ENCODE measurements around the gene RAP1GAP.

Gene RAP1GAP

DNA sequence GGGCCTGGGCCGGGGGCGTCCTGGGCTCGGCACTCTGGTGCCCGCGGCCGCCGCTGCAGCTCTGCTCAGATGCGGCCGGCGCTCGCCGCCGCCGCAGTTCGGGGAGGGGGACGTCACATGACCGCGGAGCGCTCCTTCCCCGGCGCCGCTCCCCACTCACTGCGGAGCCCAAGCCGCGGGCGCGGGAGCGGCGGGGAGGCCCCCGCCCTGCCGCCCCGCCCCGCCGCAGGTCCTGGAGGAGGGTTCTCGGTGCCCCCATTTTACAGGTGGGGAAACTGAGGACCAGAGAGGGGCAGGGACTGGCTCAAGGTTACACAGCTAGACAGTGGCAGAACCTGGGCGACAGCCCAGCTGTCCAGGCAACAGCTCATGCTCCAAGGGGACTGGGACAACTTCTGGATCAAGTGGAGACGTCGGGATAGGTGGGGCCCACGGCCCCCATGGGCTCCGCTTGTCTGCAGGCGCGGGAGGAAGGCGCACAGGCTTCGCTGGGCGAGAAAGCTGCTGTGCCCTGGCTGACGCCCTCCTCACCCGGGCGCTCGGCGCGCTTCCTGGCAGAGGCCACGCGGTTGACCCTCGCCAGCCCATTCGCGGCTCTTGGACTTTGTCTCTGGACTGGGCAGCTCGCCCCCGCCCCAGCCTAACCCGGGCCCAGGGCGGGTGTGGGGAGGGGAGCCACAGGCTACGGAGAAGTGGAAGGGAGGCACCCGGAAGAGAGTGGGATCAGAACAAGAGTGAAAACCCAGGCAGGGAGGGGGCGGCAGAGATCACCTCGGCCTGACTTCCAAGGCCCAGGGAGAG lies at the start of gene RAP1GAP:
TSS of gene RAP1GAP (minus strand) at position 100 of the 801 bp plus-strand sequence. CDS start 49,325 bp downstream, outside the sequence.
- no peak within 1 kb of the TSS for H3K4me3 ChIP-seq (ENCODE audit: low read depth, low read length)
- TF ChIP-seq, protein P1, sequence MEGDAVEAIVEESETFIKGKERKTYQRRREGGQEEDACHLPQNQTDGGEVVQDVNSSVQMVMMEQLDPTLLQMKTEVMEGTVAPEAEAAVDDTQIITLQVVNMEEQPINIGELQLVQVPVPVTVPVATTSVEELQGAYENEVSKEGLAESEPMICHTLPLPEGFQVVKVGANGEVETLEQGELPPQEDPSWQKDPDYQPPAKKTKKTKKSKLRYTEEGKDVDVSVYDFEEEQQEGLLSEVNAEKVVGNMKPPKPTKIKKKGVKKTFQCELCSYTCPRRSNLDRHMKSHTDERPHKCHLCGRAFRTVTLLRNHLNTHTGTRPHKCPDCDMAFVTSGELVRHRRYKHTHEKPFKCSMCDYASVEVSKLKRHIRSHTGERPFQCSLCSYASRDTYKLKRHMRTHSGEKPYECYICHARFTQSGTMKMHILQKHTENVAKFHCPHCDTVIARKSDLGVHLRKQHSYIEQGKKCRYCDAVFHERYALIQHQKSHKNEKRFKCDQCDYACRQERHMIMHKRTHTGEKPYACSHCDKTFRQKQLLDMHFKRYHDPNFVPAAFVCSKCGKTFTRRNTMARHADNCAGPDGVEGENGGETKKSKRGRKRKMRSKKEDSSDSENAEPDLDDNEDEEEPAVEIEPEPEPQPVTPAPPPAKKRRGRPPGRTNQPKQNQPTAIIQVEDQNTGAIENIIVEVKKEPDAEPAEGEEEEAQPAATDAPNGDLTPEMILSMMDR (IDR thresholded peaks at IDR 0.05; ENCODE audit: low read depth, low read length) = no peak

DNA sequence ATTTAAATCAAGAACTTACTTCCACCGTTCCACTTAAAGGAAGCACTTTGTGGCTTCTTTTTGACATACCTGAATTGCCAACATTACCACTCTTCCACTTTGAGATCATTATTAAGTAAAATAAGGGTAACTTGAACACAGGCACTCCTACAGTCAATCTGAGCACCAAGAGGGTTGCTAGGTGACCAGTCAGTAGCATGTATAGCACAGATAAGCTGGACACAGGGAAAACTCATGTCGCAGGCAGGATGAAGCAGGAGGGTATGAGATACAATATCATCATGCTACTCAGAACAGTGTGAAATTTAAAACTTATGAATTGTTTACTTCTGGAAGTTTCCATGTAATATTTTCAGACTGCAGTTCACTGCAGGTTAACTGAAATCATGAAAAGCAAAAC lies 47.0 kb upstream of the RAP1GAP start:
- TF ChIP-seq, protein P1 (IDR thresholded peaks at IDR 0.05; ENCODE audit: low read depth, low read length) = no peak
- H3K4me3 ChIP-seq (ENCODE audit: low read depth, low read length) = no peak overlapping the region

DNA sequence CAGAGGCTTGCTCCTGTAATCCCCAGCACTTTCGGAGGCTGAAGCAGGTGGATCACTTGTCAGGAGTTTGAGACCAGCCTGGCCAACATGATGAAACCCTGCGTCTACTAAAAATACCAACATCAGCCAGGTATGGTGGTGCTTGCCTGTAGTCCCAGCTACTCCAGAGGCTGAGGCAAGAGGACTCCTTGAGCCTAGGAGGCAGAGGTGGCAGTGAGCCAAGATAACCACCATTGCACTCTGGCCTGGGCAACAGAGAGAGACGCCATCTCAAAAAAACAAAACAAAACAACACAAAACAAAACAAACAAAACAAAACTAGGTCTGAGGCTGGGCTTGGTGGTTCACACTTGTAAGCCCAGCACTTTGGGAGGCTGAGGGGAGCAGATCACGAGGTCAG lies 38.7 kb upstream of the RAP1GAP start:
- TF ChIP-seq, protein P1 (IDR thresholded peaks at IDR 0.05; ENCODE audit: low read depth, low read length) = no peak
- no peak overlapping the region for H3K4me3 ChIP-seq (ENCODE audit: low read depth, low read length)

DNA sequence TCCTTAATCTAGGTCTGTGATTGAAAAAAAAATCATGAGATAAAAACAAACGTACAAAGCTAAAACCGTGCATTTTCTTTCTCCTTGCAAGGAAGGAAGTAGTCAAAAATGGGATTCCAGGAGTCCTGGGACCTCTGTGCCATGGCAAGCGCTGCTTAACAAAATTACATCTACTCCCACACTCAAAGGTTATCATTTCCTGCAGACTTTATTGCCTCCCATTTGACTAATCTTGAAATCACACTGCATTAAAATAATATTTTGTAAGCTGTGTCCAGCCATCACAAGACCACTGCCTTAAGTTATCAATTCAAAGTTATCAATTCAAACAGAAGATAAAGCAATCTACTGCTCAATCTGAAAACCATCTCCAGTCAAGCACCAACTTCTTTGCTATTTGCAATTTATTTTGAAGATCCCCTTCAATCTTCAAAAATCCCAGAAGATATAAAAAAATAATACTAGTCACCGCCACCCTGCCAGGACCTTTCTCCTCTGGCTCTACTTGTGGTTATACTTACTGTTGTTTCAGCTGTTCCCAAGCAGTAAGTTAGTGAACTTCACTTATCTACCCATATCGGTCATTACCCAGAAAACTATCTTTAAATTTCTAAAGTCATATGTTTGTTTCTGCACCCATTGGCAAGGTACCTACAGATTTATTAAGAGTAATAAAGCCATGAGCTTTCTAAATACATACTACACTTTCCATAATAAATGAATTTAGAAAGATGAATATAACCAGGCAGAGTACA lies 38.1 kb upstream of the RAP1GAP start:
- TF ChIP-seq, protein P1 (IDR thresholded peaks at IDR 0.05; ENCODE audit: low read depth, low read length) = no peak
- H3K4me3 ChIP-seq (ENCODE audit: low read depth, low read length) = no peak overlapping the region

DNA sequence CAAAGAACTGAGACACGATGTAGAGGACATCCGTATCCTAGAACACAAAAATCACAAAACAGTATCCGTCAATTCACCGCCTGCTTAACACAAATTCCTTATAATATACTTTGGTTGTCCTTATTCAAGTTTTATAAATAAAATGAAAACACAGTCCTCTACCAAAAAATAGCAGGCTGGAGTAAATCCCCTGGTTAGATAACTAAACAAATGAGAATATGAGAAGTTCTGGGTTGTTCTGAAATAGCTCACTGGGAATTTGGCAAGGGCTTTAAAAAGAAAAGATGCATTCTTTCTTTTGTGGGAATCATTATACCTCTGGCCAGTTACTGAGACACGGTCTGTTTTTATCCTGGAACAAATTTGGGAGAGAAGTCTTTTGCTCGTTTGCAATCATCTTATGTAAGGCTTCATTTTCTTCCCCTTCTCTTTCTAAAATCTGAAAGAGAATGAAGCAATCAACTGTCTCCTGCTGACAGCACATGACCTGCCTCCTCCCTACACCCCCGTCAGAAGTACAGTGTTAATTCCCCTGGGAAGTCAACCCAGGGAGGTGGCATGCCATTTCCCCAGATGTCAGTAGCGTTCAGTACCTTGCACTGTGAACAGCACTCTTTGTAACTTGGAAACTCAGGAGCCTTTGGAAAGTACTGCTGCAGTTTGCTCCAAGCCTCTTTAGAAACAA lies 37.1 kb upstream of the RAP1GAP start:
- no peak overlapping the region for H3K4me3 ChIP-seq (ENCODE audit: low read depth, low read length)
- TF ChIP-seq, protein P1 (IDR thresholded peaks at IDR 0.05; ENCODE audit: low read depth, low read length) = no peak

DNA sequence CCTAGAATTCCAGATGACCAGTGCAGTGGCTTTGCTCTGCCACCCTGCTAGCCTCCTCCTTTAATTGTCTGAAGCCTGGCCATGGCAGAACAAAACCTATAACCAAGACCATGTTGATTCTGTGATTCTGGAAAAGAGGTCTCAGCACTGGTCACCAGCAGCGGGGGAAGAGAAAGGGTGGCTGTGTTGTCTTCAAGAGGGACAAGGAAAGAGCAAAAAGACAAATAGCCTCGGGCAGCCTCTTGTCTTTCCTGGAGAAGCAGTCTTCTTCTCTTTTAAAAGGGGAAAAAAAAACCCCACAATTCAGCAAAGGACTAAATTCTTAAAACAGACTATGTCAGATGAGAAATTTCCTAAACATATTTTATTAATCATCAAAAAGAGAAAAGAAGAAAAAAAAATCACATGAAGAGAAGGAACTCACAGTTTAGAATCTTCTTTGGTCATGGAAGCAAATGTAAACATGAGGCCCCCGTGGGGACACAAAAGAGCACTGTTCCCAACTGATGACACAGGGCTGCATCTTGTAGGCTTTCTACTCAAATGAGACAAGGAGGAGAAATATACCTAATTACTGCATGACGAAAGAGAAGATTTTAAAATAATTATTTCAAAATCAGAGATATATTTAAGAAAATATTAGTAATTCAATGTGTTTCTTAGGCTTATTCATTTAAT lies 36.3 kb upstream of the RAP1GAP start:
- TF ChIP-seq, protein P1 (IDR thresholded peaks at IDR 0.05; ENCODE audit: low read depth, low read length) = no peak
- no peak overlapping the region for H3K4me3 ChIP-seq (ENCODE audit: low read depth, low read length)
